Measurements from ENCODE around the gene TMEM125. TPM values are rescaled to one million over a fixed set of nuclear protein-coding genes. Genes with fewer than 3 reads are reported as not detected.

The TMEM125 gene
- total RNA-seq, 1 experiment from 2014 or later = 3.1 TPM

- Mint-ChIP-seq H3K27ac (ENCODE audit: low read depth, unreplicated experiment) (no peak overlapping the region), H3K9me3 (ENCODE audit: unreplicated experiment) (peaks cover 19% of the 10 kb centered on the region), H3K4me1 (ENCODE audit: insufficient read depth, unreplicated experiment) (peaks cover 9% of the 10 kb centered on the region), H3K4me3 (ENCODE audit: unreplicated experiment) (no peak overlapping the region), H3K27me3 (ENCODE audit: insufficient read depth, unreplicated experiment) (peaks cover 9% of the 10 kb centered on the region), H3K36me3 (ENCODE audit: insufficient read depth, unreplicated experiment) (no peaks in the 10 kb centered on the region)
- no peak for TF ChIP-seq CTCF (IDR thresholded peaks at IDR 0.05; ENCODE audit: unreplicated experiment)
- ChIA-PET CTCF (interaction anchor here (1.7 kb wide), 1 partner anchor 18 kb away, joined by 6 read pairs; the partner anchor contains the start of gene C1orf210), POLR2A (no interaction called here)
- BruUV-seq (replicated peaks) = no TSS peak
- DNase-seq (ENCODE audit: unreplicated experiment) = no peak
- intact Hi-C loops (cut with micrococcal nuclease) = no loop called here
These were observed 2.9 kb upstream of the TMEM125 start for GRCh38 chr1:43266881-43267280.

GRCh38 chr1:43267291-43267805 lies 2.4 kb upstream of the TMEM125 start:
- no peak for DNase-seq (ENCODE audit: unreplicated experiment)
- Mint-ChIP-seq H3K4me1 (ENCODE audit: insufficient read depth, unreplicated experiment) (peaks cover 9% of the 10 kb centered on the region), H3K27ac (ENCODE audit: low read depth, unreplicated experiment) (no peak overlapping the region), H3K36me3 (ENCODE audit: insufficient read depth, unreplicated experiment) (no peaks in the 10 kb centered on the region), H3K27me3 (ENCODE audit: insufficient read depth, unreplicated experiment) (peaks cover 11% of the 10 kb centered on the region), H3K4me3 (ENCODE audit: unreplicated experiment) (no peak overlapping the region), H3K9me3 (ENCODE audit: unreplicated experiment) (peaks cover 15% of the 10 kb centered on the region)
- POLR2A ChIA-PET = no interaction called here
- no peak for TF ChIP-seq CTCF (IDR thresholded peaks at IDR 0.05; ENCODE audit: unreplicated experiment)
- BruUV-seq (replicated peaks) = no TSS peak
- CTCF ChIA-PET = interaction anchor here (0.6 to 1.7 kb wide), 2 partner anchors 18 to 138 kb away, joined by 4 to 6 read pairs; partner anchors contain the start of gene C1orf210
- intact Hi-C loops (cut with micrococcal nuclease) = no loop called here

- no peaks in the 10 kb centered on the region for H3K36me3 Mint-ChIP-seq (ENCODE audit: insufficient read depth, unreplicated experiment)
- no peak for TF ChIP-seq CTCF (IDR thresholded peaks at IDR 0.05; ENCODE audit: unreplicated experiment)
- no TSS peak for BruUV-seq (replicated peaks)
- H3K4me3 Mint-ChIP-seq (ENCODE audit: unreplicated experiment) = no peak overlapping the region
- DNase-seq (ENCODE audit: unreplicated experiment) = no peak
- ChIA-PET CTCF (interaction anchor here (0.6 to 1.3 kb wide), 2 partner anchors 18 to 138 kb away, joined by 4 read pairs; partner anchors contain the start of gene C1orf210), POLR2A (no interaction called here)
- peaks cover 9% of the 10 kb centered on the region for H3K4me1 Mint-ChIP-seq (ENCODE audit: insufficient read depth, unreplicated experiment)
- H3K27ac Mint-ChIP-seq (ENCODE audit: low read depth, unreplicated experiment) = no peak overlapping the region
- H3K27me3 Mint-ChIP-seq (ENCODE audit: insufficient read depth, unreplicated experiment) = peaks cover 11% of the 10 kb centered on the region
- intact Hi-C loops (cut with micrococcal nuclease) = no loop called here
- H3K9me3 Mint-ChIP-seq (ENCODE audit: unreplicated experiment) = peaks cover 9% of the 10 kb centered on the region
These were observed 1.9 kb upstream of the TMEM125 start for GRCh38 chr1:43267818-43268425.

- Mint-ChIP-seq H3K9me3 (ENCODE audit: unreplicated experiment) (no peaks in the 10 kb centered on the region), H3K4me3 (ENCODE audit: unreplicated experiment) (peak overlapping the region; percentile 66), H3K4me1 (ENCODE audit: insufficient read depth, unreplicated experiment) (peaks cover 9% of the 10 kb centered on the region), H3K27me3 (ENCODE audit: insufficient read depth, unreplicated experiment) (peaks cover 11% of the 10 kb centered on the region), H3K27ac (ENCODE audit: low read depth, unreplicated experiment) (peak overlapping the region; percentile 68), H3K36me3 (ENCODE audit: insufficient read depth, unreplicated experiment) (no peaks in the 10 kb centered on the region)
- ChIA-PET CTCF (no interaction called here), POLR2A (interaction anchor here (0.7 kb wide), 1 partner anchor 14 kb away, joined by 3 read pairs; no protein-coding TSS in a partner anchor)
- BruUV-seq (replicated peaks) = no TSS peak
- peak; percentile 59 for DNase-seq (ENCODE audit: unreplicated experiment)
- no peak for TF ChIP-seq CTCF (IDR thresholded peaks at IDR 0.05; ENCODE audit: unreplicated experiment)
- intact Hi-C loops (cut with micrococcal nuclease) = no loop called here
These were observed 775 bp downstream of the TMEM125 start for GRCh38 chr1:43270421-43271095.

Measured in MCF 10A (cell line).